GM23248 (cell line): Measurements from ENCODE around the gene PRSS22.

ENCODE experiments used
- EZH2 ChIP-seq: fragments of 200-600 bp; sonication (generic); IDR thresholded peaks from 2 replicates; pipeline ENCODE4 v1.6.1; 2018; ENCODE audit warnings: antibody characterized with exemption, mild to moderate bottlenecking; ENCODE audit not compliant: insufficient read depth, poor library complexity, severe bottlenecking
- EZH2phosphoT487 ChIP-seq: fragments of 200-600 bp; sonication (generic); IDR thresholded peaks from 2 replicates; pipeline ENCODE4 v1.6.1; 2018; ENCODE audit warnings: antibody characterized with exemption, moderate library complexity, mild to moderate bottlenecking, low read depth; ENCODE audit not compliant: insufficient read depth

GRCh38 chr16:2856686-2857450 is 1.1 kb downstream of the PRSS22 start:
- TF ChIP-seq EZH2 (no peak), EZH2phosphoT487 (no peak)
